ENCODE data around the gene MAPK7. TPM values are rescaled to one million over a fixed set of nuclear protein-coding genes. Genes with fewer than 3 reads are reported as not detected.

Gene MAPK7
- total and polyA plus RNA-seq, 10 of the 15 experiments (the other 5 are each of a cell fraction or from before 2014, with no cell fraction given): 0.37 to 13.5 (median 5.6) TPM

DNA sequence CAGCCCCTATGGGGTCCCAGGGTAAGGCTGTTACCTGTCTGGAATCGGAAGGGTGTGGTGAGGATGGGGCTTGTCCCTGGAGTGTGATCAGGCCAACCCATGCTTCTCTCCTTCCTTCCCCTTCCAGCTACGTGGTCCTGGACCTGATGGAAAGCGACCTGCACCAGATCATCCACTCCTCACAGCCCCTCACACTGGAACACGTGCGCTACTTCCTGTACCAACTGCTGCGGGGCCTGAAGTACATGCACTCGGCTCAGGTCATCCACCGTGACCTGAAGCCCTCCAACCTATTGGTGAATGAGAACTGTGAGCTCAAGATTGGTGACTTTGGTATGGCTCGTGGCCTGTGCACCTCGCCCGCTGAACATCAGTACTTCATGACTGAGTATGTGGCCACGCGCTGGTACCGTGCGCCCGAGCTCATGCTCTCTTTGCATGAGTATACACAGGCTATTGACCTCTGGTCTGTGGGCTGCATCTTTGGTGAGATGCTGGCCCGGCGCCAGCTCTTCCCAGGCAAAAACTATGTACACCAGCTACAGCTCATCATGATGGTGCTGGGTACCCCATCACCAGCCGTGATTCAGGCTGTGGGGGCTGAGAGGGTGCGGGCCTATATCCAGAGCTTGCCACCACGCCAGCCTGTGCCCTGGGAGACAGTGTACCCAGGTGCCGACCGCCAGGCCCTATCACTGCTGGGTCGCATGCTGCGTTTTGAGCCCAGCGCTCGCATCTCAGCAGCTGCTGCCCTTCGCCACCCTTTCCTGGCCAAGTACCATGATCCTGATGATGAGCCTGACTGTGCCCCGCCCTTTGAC, 2.4 kb downstream of the MAPK7 start:
- 92% methylated on average over 29 of the region's 29 CpGs for WGBS (ENCODE audit: insufficient coverage, insufficient replicate concordance, low lambda C conversion rate, missing lambda C conversion rate)
- H3K4me2 ChIP-seq (ENCODE audit: control insufficient read depth, insufficient read depth): no peak overlapping the region
- no peak for ATAC-seq
- POLR2A ChIA-PET: interaction anchor here (1.5 kb wide), 1 partner anchor 16 kb away, joined by 3 read pairs; no protein-coding TSS in a partner anchor
- no peak overlapping the region for H3K27ac ChIP-seq (ENCODE audit: control insufficient read depth, insufficient read depth)
- H3K4me1 ChIP-seq (ENCODE audit: control insufficient read depth, insufficient read depth, low read length): no peaks in the 10 kb centered on the region
- peaks cover 4 to 18% of the 10 kb centered on the region in 2 experiments for H3K36me3 ChIP-seq (ENCODE audit: control insufficient read depth in 2 of 2, insufficient read depth in 2 of 2, low read length in 1 of 2)
- TF ChIP-seq MYB (IDR thresholded peaks at IDR 0.05; ENCODE audit: borderline replicate concordance, low read depth, low read length) (no peak), HDGF (IDR thresholded peaks at IDR 0.05) (no peak), GABPA (IDR thresholded peaks at IDR 0.05; ENCODE audit: low read depth) (no peak), CBX5 (IDR thresholded peaks at IDR 0.05; ENCODE audit: low read depth) (no peak), TAF1 (IDR thresholded peaks at IDR 0.05; ENCODE audit: borderline replicate concordance, low read depth, low read length) (no peak), SIN3A (IDR thresholded peaks at IDR 0.05; ENCODE audit: low read depth, low read length) (no peak), POLR2AphosphoS5 (IDR thresholded peaks at IDR 0.05; ENCODE audit: low read length) (no peak), IKZF2 (IDR thresholded peaks at IDR 0.05) (no peak), EED (IDR thresholded peaks at IDR 0.05; ENCODE audit: low read depth) (no peak), ASH2L (IDR thresholded peaks at IDR 0.05; ENCODE audit: borderline replicate concordance, low read depth) (no peak), RAD51 (IDR thresholded peaks at IDR 0.05) (no peak), CEBPB (IDR thresholded peaks at IDR 0.05; ENCODE audit: borderline replicate concordance in 1 of 2, low read depth in 2 of 2, low read length in 2 of 2) (no peak), WRNIP1 (IDR thresholded peaks at IDR 0.05; ENCODE audit: borderline replicate concordance, low read depth, low read length) (no peak), STAT1 (conservative IDR thresholded peaks at IDR 0.05) (no peak), RUNX3 (IDR thresholded peaks at IDR 0.05; ENCODE audit: low read length) (no peak), TCF12 (IDR thresholded peaks at IDR 0.05; ENCODE audit: low read depth, low read length) (no peak)
- TF ChIP-seq, protein P1, sequence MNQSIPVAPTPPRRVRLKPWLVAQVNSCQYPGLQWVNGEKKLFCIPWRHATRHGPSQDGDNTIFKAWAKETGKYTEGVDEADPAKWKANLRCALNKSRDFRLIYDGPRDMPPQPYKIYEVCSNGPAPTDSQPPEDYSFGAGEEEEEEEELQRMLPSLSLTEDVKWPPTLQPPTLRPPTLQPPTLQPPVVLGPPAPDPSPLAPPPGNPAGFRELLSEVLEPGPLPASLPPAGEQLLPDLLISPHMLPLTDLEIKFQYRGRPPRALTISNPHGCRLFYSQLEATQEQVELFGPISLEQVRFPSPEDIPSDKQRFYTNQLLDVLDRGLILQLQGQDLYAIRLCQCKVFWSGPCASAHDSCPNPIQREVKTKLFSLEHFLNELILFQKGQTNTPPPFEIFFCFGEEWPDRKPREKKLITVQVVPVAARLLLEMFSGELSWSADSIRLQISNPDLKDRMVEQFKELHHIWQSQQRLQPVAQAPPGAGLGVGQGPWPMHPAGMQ (IDR thresholded peaks at IDR 0.05; ENCODE audit: borderline replicate concordance): no peak
- TF ChIP-seq, protein P2, sequence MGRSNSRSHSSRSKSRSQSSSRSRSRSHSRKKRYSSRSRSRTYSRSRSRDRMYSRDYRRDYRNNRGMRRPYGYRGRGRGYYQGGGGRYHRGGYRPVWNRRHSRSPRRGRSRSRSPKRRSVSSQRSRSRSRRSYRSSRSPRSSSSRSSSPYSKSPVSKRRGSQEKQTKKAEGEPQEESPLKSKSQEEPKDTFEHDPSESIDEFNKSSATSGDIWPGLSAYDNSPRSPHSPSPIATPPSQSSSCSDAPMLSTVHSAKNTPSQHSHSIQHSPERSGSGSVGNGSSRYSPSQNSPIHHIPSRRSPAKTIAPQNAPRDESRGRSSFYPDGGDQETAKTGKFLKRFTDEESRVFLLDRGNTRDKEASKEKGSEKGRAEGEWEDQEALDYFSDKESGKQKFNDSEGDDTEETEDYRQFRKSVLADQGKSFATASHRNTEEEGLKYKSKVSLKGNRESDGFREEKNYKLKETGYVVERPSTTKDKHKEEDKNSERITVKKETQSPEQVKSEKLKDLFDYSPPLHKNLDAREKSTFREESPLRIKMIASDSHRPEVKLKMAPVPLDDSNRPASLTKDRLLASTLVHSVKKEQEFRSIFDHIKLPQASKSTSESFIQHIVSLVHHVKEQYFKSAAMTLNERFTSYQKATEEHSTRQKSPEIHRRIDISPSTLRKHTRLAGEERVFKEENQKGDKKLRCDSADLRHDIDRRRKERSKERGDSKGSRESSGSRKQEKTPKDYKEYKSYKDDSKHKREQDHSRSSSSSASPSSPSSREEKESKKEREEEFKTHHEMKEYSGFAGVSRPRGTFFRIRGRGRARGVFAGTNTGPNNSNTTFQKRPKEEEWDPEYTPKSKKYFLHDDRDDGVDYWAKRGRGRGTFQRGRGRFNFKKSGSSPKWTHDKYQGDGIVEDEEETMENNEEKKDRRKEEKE (IDR thresholded peaks at IDR 0.05): no peak
- intact Hi-C loops (cut with micrococcal nuclease; ENCODE audit: unreplicated experiment) (no loop called here), in situ Hi-C loops (cut with MboI) (no loop called here)
- no peak for FAIRE-seq
- H3K4me3 ChIP-seq: no peak overlapping the region
- no TSS peak for BruUV-seq (replicated peaks)
- H4K20me1 ChIP-seq (ENCODE audit: control insufficient read depth, insufficient read depth): no peaks in the 10 kb centered on the region
- no peak overlapping the region for H3K9ac ChIP-seq (ENCODE audit: control insufficient read depth, insufficient read depth, low read length)
- RAD21 ChIA-PET (ENCODE audit: unreplicated experiment): no interaction called here
- no peak for DNase-seq (ENCODE audit: low read depth, low spot score)
- CTCF ChIA-PET: interaction anchor here (1.7 kb wide), 1 partner anchor 18 kb away, joined by 8 read pairs; the partner anchor contains the start of gene B9D1
- peaks cover 4% of the 10 kb centered on the region for H3K79me2 ChIP-seq (ENCODE audit: control insufficient read depth, insufficient read depth, low read length)
- H2AFZ ChIP-seq (ENCODE audit: control insufficient read depth, low read depth, low read length): no peak overlapping the region
- H3K27me3 ChIP-seq (replicated peaks in 1 of 2; ENCODE audit: control insufficient read depth in 2 of 2, insufficient read depth in 2 of 2, low read length in 1 of 2): no peaks in the 10 kb centered on the region
- SMC1A ChIA-PET (ENCODE audit: uncharacterized antibody, unreplicated experiment): no interaction called here
- H3K9me3 ChIP-seq (replicated peaks; ENCODE audit: control insufficient read depth, insufficient read depth, low read length): no peaks in the 10 kb centered on the region
